NCI-H2227 (cell line): Measurements from ENCODE around the gene TAS2R41.
"Not testable (repeated sequence)": the region's sequence is repeated elsewhere in the genome, so short reads cannot be mapped to it uniquely, and the experiment has no call there.

ENCODE experiments used
- DNase-seq: peaks from one replicate; lab custom pipeline; 2025; ENCODE audit not compliant: unreplicated experiment; lab: John Stamatoyannopoulos, UW

TAS2R41 gene

GRCh38 chr7:143456992-143457793 lies 20.5 kb upstream of the TAS2R41 start:
- no peak for DNase-seq

GRCh38 chr7:143458263-143458662 lies 19.4 kb upstream of the TAS2R41 start:
- DNase-seq = no peak

GRCh38 chr7:143458681-143459080 lies 19.0 kb upstream of the TAS2R41 start:
- no peak for DNase-seq

DNA sequence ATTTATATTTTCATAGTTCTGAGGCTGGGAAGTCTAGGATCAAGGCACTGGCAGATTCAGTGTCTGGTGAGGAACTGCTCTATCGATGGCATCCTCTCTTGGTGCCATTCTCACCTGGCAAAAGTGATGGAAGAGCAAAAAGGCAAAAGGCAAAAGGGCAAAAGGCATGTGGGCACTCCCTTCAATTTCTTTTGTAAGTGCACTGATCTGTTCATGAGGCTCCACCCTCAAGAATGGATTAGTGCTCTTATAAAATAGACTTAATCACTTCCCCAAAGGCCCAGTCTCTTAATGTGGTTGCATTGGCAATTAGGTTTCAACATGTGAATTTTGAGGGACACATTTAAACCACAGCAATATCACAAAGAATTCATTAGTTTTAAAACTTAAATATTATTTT lies 18.3 kb upstream of the TAS2R41 start:
- DNase-seq = no peak

DNA sequence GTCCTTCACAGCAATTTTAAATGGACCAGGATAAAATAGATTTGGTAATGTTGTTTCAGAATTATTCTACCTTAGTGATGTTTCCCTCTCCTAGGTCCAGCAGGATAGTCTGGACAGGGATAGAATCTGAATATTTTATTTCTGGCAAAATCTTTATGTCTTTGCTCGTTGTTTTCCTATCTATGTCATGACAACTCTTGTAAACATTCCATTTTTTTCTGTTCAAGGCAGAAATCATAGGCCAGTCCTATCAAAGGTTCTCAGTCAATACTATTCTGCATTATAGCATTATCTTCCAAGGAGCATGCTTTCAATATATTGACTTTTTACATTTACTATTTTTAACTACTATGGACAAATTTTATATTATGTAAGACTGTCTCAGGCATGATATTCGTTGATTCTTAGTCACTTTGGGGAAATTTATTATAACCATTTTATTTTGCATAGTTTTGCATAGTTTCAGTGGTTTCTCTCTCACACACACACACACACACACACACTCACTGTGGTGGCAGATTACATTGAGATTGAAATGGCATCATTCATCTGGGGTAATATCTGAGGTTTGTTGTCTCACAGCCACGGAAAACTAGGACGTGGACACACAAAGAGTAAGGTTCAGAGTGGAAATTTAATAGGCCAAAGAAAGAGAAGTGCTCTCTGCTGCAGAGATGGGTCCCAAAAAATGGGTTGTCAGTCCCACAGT lies 17.2 kb upstream of the TAS2R41 start:
- no peak for DNase-seq

DNA sequence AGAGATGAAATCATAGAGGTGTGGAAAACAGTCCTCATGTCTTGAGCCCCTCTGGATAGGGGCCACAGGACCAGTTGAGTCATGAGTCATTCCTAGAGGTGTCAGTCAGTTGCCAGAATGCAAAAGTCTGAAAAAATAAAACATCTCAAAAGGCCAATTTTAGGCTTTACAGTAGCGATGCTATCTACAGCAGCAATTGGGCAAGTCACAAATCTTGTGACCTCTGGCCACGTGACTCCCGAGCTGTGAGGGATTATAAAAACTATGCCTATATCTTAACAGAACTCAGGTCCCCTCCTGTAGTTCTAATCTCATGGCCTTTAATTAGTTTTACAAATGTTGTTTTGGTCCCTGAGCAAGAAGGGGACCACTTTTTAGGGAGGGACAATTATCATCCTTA lies 15.6 kb upstream of the TAS2R41 start:
- DNase-seq = no peak

DNA sequence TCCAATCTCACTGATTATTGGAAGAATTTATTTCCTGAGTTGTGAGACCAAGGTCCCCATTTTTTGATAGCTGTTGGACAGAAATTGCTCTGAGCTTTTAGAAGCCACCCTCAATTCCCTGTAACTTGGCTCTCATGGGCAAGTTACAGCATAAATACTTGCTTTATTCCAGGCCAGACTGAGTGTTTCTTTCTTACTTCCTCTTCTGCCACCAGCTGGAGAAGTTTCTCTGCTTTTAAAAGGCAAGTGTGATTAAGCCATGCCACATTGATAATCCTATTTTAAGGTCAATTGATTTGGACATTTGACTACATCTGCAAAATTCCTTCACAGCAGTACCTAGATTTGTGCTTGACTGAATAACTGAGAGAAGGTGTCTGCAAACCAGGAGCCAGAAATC lies 14.1 kb upstream of the TAS2R41 start:
- no peak for DNase-seq

- DNase-seq = no peak
Observed at GRCh38 chr7:143463957-143464356, 13.7 kb upstream of the TAS2R41 start.

DNA sequence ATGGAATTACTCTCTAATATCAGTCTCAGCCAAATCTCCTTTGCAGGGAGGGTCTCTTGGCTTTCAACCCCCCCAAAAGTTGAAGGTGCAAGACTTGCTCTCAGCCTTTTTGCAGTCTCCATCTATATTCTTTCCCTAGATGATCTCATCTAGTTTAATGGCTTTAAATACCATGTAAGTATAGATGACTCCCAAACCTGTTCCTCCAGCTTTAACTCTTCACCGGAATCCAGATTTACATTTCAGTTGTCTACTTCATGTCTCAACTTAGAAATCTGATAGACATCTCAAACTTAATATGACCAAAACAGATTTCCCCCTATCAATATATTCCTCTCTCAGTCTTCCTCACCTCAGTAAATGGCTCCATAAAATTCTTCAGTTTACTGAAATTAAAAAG lies 9.9 kb upstream of the TAS2R41 start:
- DNase-seq = no peak

DNA sequence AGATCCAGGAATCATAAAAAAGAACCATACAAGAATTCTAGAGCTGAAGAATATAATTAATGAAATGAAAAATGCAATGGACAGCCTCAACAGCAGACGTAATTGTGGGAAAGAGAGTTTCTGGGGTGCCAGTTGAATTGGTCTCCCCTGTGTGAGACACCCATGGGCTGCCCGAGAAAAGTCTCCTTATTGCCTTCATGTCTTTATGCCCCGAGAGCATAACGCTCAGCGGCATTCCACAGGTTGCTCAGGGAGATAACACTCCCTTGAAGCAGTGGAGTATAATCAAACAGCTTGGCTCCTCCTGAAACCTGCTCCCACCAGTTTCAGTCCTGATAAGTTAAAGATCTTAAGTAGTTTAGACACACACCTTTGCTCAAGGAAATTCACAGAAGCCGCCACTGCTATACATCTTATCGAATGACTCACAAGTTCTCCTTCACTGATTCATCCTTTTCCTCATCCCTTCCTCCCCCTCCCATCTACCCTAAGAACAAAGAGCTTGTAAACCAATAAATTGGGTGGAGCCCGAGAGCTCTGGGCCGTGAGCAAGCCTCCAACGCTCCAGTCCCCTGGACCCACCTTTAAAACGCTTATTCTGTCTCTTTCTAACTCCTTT lies 5.5 kb upstream of the TAS2R41 start:
- DNase-seq = not testable (repeated sequence)

- no peak for DNase-seq
Observed at GRCh38 chr7:143479055-143479766, 1.5 kb downstream of the TAS2R41 start.

DNA sequence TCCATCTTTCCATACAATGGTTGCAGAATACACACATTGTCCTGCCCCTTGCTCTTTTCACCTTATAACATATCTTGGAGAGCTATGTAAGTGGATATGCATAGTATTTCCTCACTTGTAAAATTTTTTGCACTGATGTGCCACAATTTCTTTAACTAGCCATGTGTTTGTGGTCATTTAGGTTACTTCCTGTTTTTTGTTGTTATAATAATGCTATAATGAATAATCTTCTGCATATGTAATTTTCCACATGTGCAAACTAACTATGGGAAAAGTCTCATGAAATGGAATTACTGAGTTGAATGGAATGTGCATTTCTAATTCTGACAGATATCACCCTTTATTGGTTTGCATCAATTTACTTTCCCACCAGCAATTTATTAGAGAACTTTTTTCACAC lies 2.8 kb downstream of the TAS2R41 start:
- no peak for DNase-seq

DNA sequence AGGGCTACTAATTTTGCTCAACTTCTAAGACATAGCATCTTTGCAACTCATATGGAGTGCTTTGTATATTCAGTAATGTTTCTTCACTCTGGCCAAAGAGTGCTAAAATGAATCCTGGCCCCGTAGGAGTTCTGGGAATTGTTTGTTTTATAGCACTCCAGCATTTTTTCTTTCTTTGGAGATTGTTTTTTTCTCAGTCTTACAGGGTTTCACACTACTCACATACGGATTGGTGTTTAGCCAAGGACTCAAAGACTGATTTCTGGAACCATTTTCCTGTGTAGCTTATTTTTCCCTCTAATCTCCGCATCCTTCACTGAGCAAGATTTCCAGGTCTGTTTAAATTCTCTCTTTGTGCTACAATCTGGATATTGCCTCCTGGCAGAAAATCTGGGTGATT lies 6.4 kb downstream of the TAS2R41 start:
- no peak for DNase-seq

DNA sequence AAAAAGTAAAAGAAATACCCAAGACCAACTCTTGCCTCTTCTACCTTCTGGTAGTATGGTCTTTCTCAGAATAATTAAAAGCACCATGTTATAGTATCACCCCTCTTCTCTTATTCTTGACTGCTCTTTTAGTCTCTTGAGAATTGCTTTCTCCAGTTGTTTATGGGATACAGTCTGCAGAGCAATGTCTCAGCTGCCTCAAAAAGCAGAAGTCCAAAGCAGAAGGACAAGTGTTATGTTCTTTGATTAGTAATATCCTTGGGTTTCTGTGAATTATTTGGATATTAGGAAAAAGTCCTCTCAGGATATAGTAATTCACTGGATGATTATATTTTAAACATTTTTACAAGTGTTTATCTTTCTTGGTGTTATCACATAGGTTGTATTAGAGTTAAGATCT lies 7.4 kb downstream of the TAS2R41 start:
- DNase-seq = no peak

DNA sequence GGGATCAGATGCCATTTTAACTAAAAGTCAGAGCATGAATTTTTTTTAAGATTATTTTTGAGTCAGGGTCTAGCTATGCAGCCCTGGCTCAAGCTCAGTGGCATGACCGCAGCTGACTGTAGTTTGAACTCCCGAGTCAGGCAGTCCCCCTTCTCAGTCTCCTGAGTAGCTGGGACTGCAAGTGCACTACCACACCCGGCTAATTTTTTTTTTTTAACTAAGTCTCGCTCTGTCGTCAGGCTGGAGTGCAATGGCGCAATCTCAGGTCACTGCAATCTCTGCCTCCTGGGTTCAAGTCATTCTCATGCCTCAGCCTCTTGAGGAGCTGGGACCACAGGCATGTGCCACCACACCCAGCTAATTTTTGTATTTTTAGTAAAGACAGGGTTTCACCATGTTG lies 7.8 kb downstream of the TAS2R41 start:
- no peak for DNase-seq

DNA sequence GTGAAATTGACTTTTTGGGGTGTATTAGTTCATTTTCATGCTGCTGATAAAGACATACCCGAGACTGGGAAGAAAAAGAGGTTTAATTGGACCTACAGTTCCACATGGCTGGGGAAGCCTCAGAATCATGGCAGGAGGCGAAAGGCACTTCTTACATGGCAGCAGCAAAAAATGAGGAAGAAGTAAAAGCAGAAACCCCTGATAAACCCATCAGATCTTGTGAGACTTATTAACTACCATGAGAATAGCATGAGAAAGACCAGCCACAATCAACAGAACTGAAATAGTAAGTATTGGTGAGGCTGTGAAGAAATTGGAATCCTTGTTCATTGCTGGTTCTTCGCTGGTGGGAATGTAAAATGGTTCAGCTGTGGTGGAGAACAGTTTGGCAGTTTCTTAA lies 8.6 kb downstream of the TAS2R41 start:
- DNase-seq = not testable (repeated sequence)

- no peak for DNase-seq
Observed at GRCh38 chr7:143487061-143487460, 9.4 kb downstream of the TAS2R41 start.

DNA sequence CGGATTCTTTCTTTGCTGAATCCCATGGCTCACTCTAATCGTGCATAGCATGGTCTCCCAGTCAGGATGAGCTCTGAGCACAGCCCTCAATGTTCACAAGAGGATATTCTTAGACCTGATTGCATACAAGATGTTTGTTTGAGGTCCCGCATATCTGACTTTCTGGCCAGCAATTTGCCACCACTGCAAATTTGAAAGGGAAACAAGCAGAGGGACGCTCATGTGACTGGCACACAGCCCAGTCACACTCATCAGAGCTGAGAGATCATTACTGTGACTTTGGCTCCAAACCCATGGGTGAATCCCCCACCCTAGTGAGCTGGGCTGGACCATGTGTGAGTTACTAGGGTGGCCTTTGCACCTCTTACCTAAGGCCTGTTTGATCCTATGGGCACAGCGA lies 9.9 kb downstream of the TAS2R41 start:
- DNase-seq = no peak

DNA sequence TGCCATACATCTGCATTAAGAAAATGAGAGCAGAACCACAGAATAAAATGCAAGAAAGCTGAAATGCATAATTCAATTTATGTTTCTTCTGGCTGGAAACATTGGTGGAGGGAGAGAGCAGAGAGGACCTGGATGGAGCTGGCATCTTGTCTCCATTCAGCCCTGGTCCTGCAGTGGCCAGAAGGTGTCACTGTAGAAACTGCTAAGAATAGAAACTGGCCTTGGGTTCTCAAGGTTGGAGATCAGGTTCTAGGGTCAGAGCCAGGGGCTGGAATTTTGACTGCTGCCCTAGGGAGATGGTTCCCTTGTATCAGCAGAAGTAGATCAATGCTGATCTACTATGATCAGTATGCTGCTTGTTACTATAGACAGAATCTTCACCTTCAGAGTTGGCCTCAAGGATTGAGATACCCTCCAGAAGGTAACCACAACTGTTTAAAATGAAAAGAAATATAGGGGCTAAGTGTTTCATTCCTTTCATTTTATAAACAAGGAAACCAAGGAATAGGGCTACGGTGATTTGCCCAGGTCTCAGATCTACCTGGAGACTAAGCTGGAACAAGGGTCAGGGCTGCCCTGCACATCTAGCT lies 13.1 kb downstream of the TAS2R41 start:
- no peak for DNase-seq

GRCh38 chr7:143492043-143492471 lies 14.4 kb downstream of the TAS2R41 start:
- DNase-seq = no peak
